SU-DHL-6 (cell line): Measurements from ENCODE around the gene LRRC34.

Experiments used
- H2AFZ ChIP-seq: fragments of 200-600 bp; sonication (generic); 2 replicates; pipeline ENCODE4 v1.6.1; 2014; ENCODE audit warnings: low read depth, mild to moderate bottlenecking, moderate library complexity, mixed read lengths, antibody characterized with exemption, low read length; ENCODE audit not compliant: severe bottlenecking
- H3F3A ChIP-seq: fragments of 200-600 bp; shearing (Covaris generic); 2 replicates; pipeline ENCODE4 v1.6.0; 2016; ENCODE audit warnings: antibody characterized with exemption, mild to moderate bottlenecking; ENCODE audit not compliant: insufficient read depth
- H3K27ac ChIP-seq: fragments of 200-600 bp; sonication (generic); 2 replicates; pipeline ENCODE4 v1.5.1; 2016; ENCODE audit warnings: low read depth, mild to moderate bottlenecking, low read length, moderate library complexity, mixed read lengths
- H3K27me3 ChIP-seq: fragments of 200-600 bp; sonication (generic), shearing (Covaris generic); 2 replicates; pipeline ENCODE4 v1.6.0; 2014; ENCODE audit warnings: mild to moderate bottlenecking, low read length
- H3K36me3 ChIP-seq: fragments of 200-600 bp; sonication (generic); 2 replicates; pipeline ENCODE4 v1.6.1; 2014; ENCODE audit warnings: mild to moderate bottlenecking, low read length, mixed read lengths
- H3K4me2 ChIP-seq: fragments of 300-600, 200-600 bp; shearing (Covaris generic), sonication (generic); 2 replicates; pipeline ENCODE4 v1.6.0; 2014; ENCODE audit warnings: low read length, low read depth, mild to moderate bottlenecking; ENCODE audit not compliant: poor library complexity, severe bottlenecking
- H3K4me3 ChIP-seq: fragments of 200-600 bp; sonication (generic); 2 replicates; pipeline ENCODE4 v1.5.1; 2014; ENCODE audit warnings: antibody characterized with exemption, low read length, mild to moderate bottlenecking, mixed read lengths; ENCODE audit not compliant: insufficient read depth, poor library complexity, severe bottlenecking
- H3K79me2 ChIP-seq: fragments of 200-600 bp; sonication (generic); 2 replicates; pipeline ENCODE4 v1.6.1; 2014; ENCODE audit warnings: mild to moderate bottlenecking, low read length, moderate library complexity; ENCODE audit not compliant: insufficient read depth
- H3K9ac ChIP-seq: fragments of 200-600 bp; sonication (generic); 2 replicates; pipeline ENCODE4 v1.7.0; 2014; ENCODE audit warnings: mild to moderate bottlenecking, low read length
- H3K9me2 ChIP-seq: fragments of 200-600 bp; sonication (generic); replicated peaks from 2 replicates; pipeline ENCODE4 v1.6.1; 2014; ENCODE audit warnings: low read length; ENCODE audit not compliant: insufficient read depth
- H3K9me3 ChIP-seq: fragments of 200-600 bp; sonication (generic); 2 replicates; pipeline ENCODE4 v1.6.1; 2014; ENCODE audit warnings: low read length, mixed read lengths; ENCODE audit not compliant: insufficient read depth
- H4K20me1 ChIP-seq: fragments of 200-600 bp; sonication (generic); 2 replicates; pipeline ENCODE4 v1.6.1; 2014; ENCODE audit warnings: low read depth, mild to moderate bottlenecking, antibody characterized with exemption, low read length, moderate library complexity, mixed read lengths
- CTCF ChIP-seq: fragments of 200-600 bp; sonication (generic); IDR thresholded peaks from one replicate; pipeline ENCODE4 v1.5.1; 2017; ENCODE audit warnings: antibody characterized with exemption, mild to moderate bottlenecking, low read length, moderate library complexity; ENCODE audit not compliant: insufficient read depth, poor library complexity, severe bottlenecking
- EZH2phosphoT487 ChIP-seq: fragments of 200-600 bp; sonication (generic), shearing (Covaris generic); conservative IDR thresholded peaks from 2 replicates; pipeline ENCODE4 v1.6.1; 2018; ENCODE audit warnings: mild to moderate bottlenecking, antibody characterized with exemption, low read length, moderate library complexity, mixed read lengths

LRRC34 gene

GRCh38 chr3:169835533-169835932 is 22.8 kb upstream of the LRRC34 start:
- Histone ChIP-seq H4K20me1 (no peaks in the 10 kb centered on the region), H3K9ac (no peak overlapping the region), H2AFZ (peak overlapping the region; percentile 69), H3K36me3 (no peaks in the 10 kb centered on the region), H3K27ac (no peak overlapping the region), H3F3A (no peaks in the 10 kb centered on the region), H3K4me3 (no peak overlapping the region), H3K79me2 (no peaks in the 10 kb centered on the region), H3K27me3 (no peaks in the 10 kb centered on the region), H3K9me3 (no peaks in the 10 kb centered on the region), H3K9me2 (no peaks in the 10 kb centered on the region), H3K4me2 (no peak overlapping the region)
- no peak for TF ChIP-seq CTCF
- TF ChIP-seq EZH2phosphoT487 = no peak

GRCh38 chr3:169827712-169828111 is 15.0 kb upstream of the LRRC34 start:
- no peak overlapping the region for H3K9ac ChIP-seq
- H3K79me2 ChIP-seq = no peaks in the 10 kb centered on the region
- no peak overlapping the region for H3K4me3 ChIP-seq
- H3K27ac ChIP-seq = no peak overlapping the region
- no peak overlapping the region for H2AFZ ChIP-seq
- no peaks in the 10 kb centered on the region for H3K36me3 ChIP-seq
- H3F3A ChIP-seq = no peaks in the 10 kb centered on the region
- H3K9me2 ChIP-seq = no peaks in the 10 kb centered on the region
- TF ChIP-seq EZH2phosphoT487 = no peak
- H4K20me1 ChIP-seq = no peaks in the 10 kb centered on the region
- H3K9me3 ChIP-seq = no peaks in the 10 kb centered on the region
- no peaks in the 10 kb centered on the region for H3K27me3 ChIP-seq
- no peak overlapping the region for H3K4me2 ChIP-seq

GRCh38 chr3:169825316-169825715 is 12.6 kb upstream of the LRRC34 start:
- Histone ChIP-seq H3K27ac (no peak overlapping the region), H2AFZ (no peak overlapping the region), H3K9me3 (no peaks in the 10 kb centered on the region), H3K79me2 (no peaks in the 10 kb centered on the region), H3K27me3 (no peaks in the 10 kb centered on the region), H3K36me3 (no peaks in the 10 kb centered on the region), H3K9me2 (no peaks in the 10 kb centered on the region), H3F3A (no peaks in the 10 kb centered on the region), H3K4me2 (no peak overlapping the region), H3K4me3 (no peak overlapping the region), H4K20me1 (no peaks in the 10 kb centered on the region), H3K9ac (no peak overlapping the region)
- TF ChIP-seq EZH2phosphoT487 (no peak), CTCF (no peak)

GRCh38 chr3:169822983-169823382 is 10.3 kb upstream of the LRRC34 start:
- Histone ChIP-seq H3F3A (no peaks in the 10 kb centered on the region), H3K9me2 (no peaks in the 10 kb centered on the region), H4K20me1 (no peaks in the 10 kb centered on the region), H3K36me3 (no peaks in the 10 kb centered on the region), H3K9me3 (no peaks in the 10 kb centered on the region), H3K27ac (no peak overlapping the region), H2AFZ (no peak overlapping the region), H3K4me2 (no peak overlapping the region), H3K9ac (no peak overlapping the region), H3K4me3 (no peak overlapping the region), H3K79me2 (no peaks in the 10 kb centered on the region), H3K27me3 (no peaks in the 10 kb centered on the region)
- TF ChIP-seq CTCF (no peak), EZH2phosphoT487 (no peak)
